ENCODE measurements around the gene MATN4. TPM values are rescaled to one million over a fixed set of nuclear protein-coding genes. Genes with fewer than 3 reads are reported as not detected.

The MATN4 gene
- total and polyA plus RNA-seq, 10 donors, result 0.19 to 0.52 TPM; not detected in 8

GRCh38 chr20:45346291-45346718 lies 38.2 kb upstream of the MATN4 start:
- Histone ChIP-seq H3K36me3 (no peaks in the 10 kb centered on the region), H3K4me1 (peaks cover 0 to 76% (median 32%) of the 10 kb centered on the region in 6 donors), H3K4me3 (peak overlapping the region in 6 of 8 donors; percentile 0 to 82 (median 50)), H3K27me3 (replicated peaks in 1 of 7) (peaks cover 0 to 25% (median 2%) of the 10 kb centered on the region in 7 donors), H3K27ac (peak overlapping the region in 6 of 8 donors; percentile 15 to 86 (median 79)), H3K9me3 (no peaks in the 10 kb centered on the region)
- no peak for DNase-seq
- TF ChIP-seq CTCF (IDR thresholded peaks at IDR 0.05 in 8 of 11, conservative IDR thresholded peaks at IDR 0.05 in 3 of 11) (no peak), POLR2AphosphoS5 (IDR thresholded peaks at IDR 0.05) (peak in 1 of 3 donors; percentile 3)
- WGBS, 5 donors, result 52 to 69% (median 55%) methylated on average over 3 of the region's 3 CpGs
- intact Hi-C loops (cut with DNase I; ENCODE audit: low total_unique reads), result no loop called here

GRCh38 chr20:45345104-45345936 lies 37.2 kb upstream of the MATN4 start:
- Histone ChIP-seq H3K4me3 (peak overlapping the region in 5 of 8 donors; percentile 14 to 82 (median 52)), H3K36me3 (peaks cover 0 to 5% (median 0%) of the 10 kb centered on the region in 6 donors), H3K9me3 (no peaks in the 10 kb centered on the region), H3K4me1 (peaks cover 0 to 85% (median 33%) of the 10 kb centered on the region in 6 donors), H3K27ac (peak overlapping the region in 6 of 8 donors; percentile 18 to 86 (median 60)), H3K27me3 (replicated peaks in 1 of 7) (peaks cover 0 to 25% (median 2%) of the 10 kb centered on the region in 7 donors)
- no peak for DNase-seq
- 51 to 76% (median 72%) methylated on average over 7 to 9 of the region's 9 CpGs for WGBS, 5 donors
- intact Hi-C loops (cut with DNase I; ENCODE audit: low total_unique reads), result no loop called here
- TF ChIP-seq CTCF (IDR thresholded peaks at IDR 0.05 in 8 of 11, conservative IDR thresholded peaks at IDR 0.05 in 3 of 11) (no peak), POLR2AphosphoS5 (IDR thresholded peaks at IDR 0.05) (peak in 2 of 3 donors; percentile 11 to 30)

- no peaks in the 10 kb centered on the region for H3K9me3 ChIP-seq
- H3K36me3 ChIP-seq, result peaks cover 0 to 6% (median 0%) of the 10 kb centered on the region in 6 donors
- peaks cover 0 to 25% (median 2%) of the 10 kb centered on the region in 7 donors for H3K27me3 ChIP-seq (replicated peaks in 1 of 7)
- H3K27ac ChIP-seq, result peak overlapping the region in 6 of 8 donors; percentile 8 to 86 (median 48)
- peaks cover 0 to 90% (median 38%) of the 10 kb centered on the region in 6 donors for H3K4me1 ChIP-seq
- DNase-seq, result no peak
- intact Hi-C loops (cut with DNase I; ENCODE audit: low total_unique reads), result no loop called here
- H3K4me3 ChIP-seq, result peak overlapping the region in 3 of 8 donors; percentile 3 to 82 (median 62)
- 47 to 69% (median 63%) methylated on average over 7 to 9 of the region's 9 CpGs for WGBS, 5 donors
- TF ChIP-seq POLR2AphosphoS5 (IDR thresholded peaks at IDR 0.05) (peak in 1 of 3 donors; percentile 62), CTCF (IDR thresholded peaks at IDR 0.05 in 8 of 11, conservative IDR thresholded peaks at IDR 0.05 in 3 of 11) (no peak), POLR2A (IDR thresholded peaks at IDR 0.05) (no peak)
These were observed 36.2 kb upstream of the MATN4 start for GRCh38 chr20:45344168-45344860.

All from spleen (tissue), 11 donors.